Cardiac muscle cell (in vitro differentiated cells and primary cell): Measurements from ENCODE around the gene NKAP. TPM values are rescaled to one million over a fixed set of nuclear protein-coding genes. Genes with fewer than 3 reads are reported as not detected.

ENCODE experiments used
- DNase-seq, 2 donors: peaks; one replicate each; pipeline versions ENCODE4 v3.0.0 to v3.0.0-alpha.2; 2010 to 2017; ENCODE audit warnings: low read depth in 1 of 2, low spot score in 1 of 2
- H3K27ac ChIP-seq: fragments of 200-600 bp; sonication (generic); 2 replicates; pipeline ENCODE4 v1.5.1; 2016
- H3K27me3 ChIP-seq: fragments of 200-600 bp; sonication (generic); 2 replicates; pipeline ENCODE4 v1.6.0; 2016; ENCODE audit warnings: control low read depth
- H3K36me3 ChIP-seq: fragments of 200-600 bp; sonication (generic); 2 replicates; pipeline ENCODE4 v1.5.1; 2016; ENCODE audit warnings: control low read depth
- H3K4me1 ChIP-seq: fragments of 200-600 bp; sonication (generic); 2 replicates; pipeline ENCODE4 v1.8.1; 2017; ENCODE audit warnings: low read depth, mild to moderate bottlenecking, mixed run types
- H3K4me3 ChIP-seq: fragments of 200-600 bp; sonication (generic); 2 replicates; pipeline ENCODE4 v1.5.1; 2016; ENCODE audit warnings: mild to moderate bottlenecking
- H3K9me3 ChIP-seq: fragments of 200-600 bp; sonication (generic); 2 replicates; pipeline ENCODE4 v1.5.1; 2017; ENCODE audit warnings: low read depth, mild to moderate bottlenecking, control low read depth
- CTCF ChIP-seq: IDR thresholded peaks from 2 replicates; pipeline ENCODE4 v1.5.1; 2012; ENCODE audit warnings: low read depth, mild to moderate bottlenecking, low read length
- polyA plus RNA-seq: library from polyadenylated mRNA; unstranded; fragments of >200 nt; fragmentation: Nextera tagmentation; extraction: Ambion mirVana; gene quantifications from 2 replicates; pipeline ENCODE4 v1.2.1, GENCODE V29; 2016
- total RNA-seq: library from RNA; depleted of rRNA; stranded (reverse); fragments of >200 nt; gene quantifications from 2 replicates; pipeline ENCODE4 v1.2.3, GENCODE V29; 2016

Gene NKAP
- total and polyA plus RNA-seq, 2 experiments from 2014 or later, result 5.6 to 8.3 TPM

GRCh38 chrX:119919835-119920585 is 23.5 kb downstream of the NKAP start:
- H3K9me3 ChIP-seq, result no peaks in the 10 kb centered on the region
- TF ChIP-seq CTCF, result no peak
- H3K4me3 ChIP-seq, result no peak overlapping the region

GRCh38 chrX:119917877-119918276 is 25.7 kb downstream of the NKAP start:
- Histone ChIP-seq H3K36me3 (no peaks in the 10 kb centered on the region), H3K4me1 (no peaks in the 10 kb centered on the region), H3K27ac (no peak overlapping the region), H3K9me3 (no peaks in the 10 kb centered on the region), H3K4me3 (no peak overlapping the region), H3K27me3 (no peaks in the 10 kb centered on the region)
- TF ChIP-seq CTCF, result no peak
- DNase-seq, result no peak

More at GRCh38 chrX:119919835-119920585, 23.5 kb downstream of the NKAP start:
- Histone ChIP-seq H3K4me1 (no peaks in the 10 kb centered on the region), H3K27ac (no peak overlapping the region), H3K27me3 (no peaks in the 10 kb centered on the region), H3K36me3 (no peaks in the 10 kb centered on the region)
- DNase-seq, result no peak

GRCh38 chrX:119916310-119916709 is 27.2 kb downstream of the NKAP start:
- no peaks in the 10 kb centered on the region for H3K36me3 ChIP-seq
- H3K4me1 ChIP-seq, result no peaks in the 10 kb centered on the region
- DNase-seq, result no peak
- no peak overlapping the region for H3K4me3 ChIP-seq
- H3K27ac ChIP-seq, result no peak overlapping the region
- no peaks in the 10 kb centered on the region for H3K9me3 ChIP-seq
- TF ChIP-seq CTCF, result no peak
- no peaks in the 10 kb centered on the region for H3K27me3 ChIP-seq

- no peak for DNase-seq
- Histone ChIP-seq H3K4me1 (no peaks in the 10 kb centered on the region), H3K27me3 (no peaks in the 10 kb centered on the region), H3K27ac (no peak overlapping the region), H3K4me3 (no peak overlapping the region), H3K36me3 (no peaks in the 10 kb centered on the region), H3K9me3 (no peaks in the 10 kb centered on the region)
- TF ChIP-seq CTCF, result no peak
These were observed 42.6 kb downstream of the NKAP start for GRCh38 chrX:119900976-119901375.

- Histone ChIP-seq H3K36me3 (no peaks in the 10 kb centered on the region), H3K27ac (no peak overlapping the region), H3K27me3 (no peaks in the 10 kb centered on the region), H3K4me3 (no peak overlapping the region), H3K4me1 (no peaks in the 10 kb centered on the region), H3K9me3 (no peaks in the 10 kb centered on the region)
- DNase-seq, result no peak
- no peak for TF ChIP-seq CTCF
These were observed 44.4 kb downstream of the NKAP start for GRCh38 chrX:119899125-119899524.
